IPS-11a (cell line): ENCODE results near the gene TMPRSS11E.
A peak's percentile ranks its signal among the peaks of the same experiment; 100 is the strongest.
"Not testable (repeated sequence)": the region's sequence is repeated elsewhere in the genome, so short reads cannot be mapped to it uniquely, and the experiment has no call there.

Experiments used
- H3K4me3 ChIP-seq: one replicate; pipeline ENCODE4 v1.5.1; 2013; ENCODE audit warnings: low read depth, low read length, control low read depth

TMPRSS11E gene, protein sequence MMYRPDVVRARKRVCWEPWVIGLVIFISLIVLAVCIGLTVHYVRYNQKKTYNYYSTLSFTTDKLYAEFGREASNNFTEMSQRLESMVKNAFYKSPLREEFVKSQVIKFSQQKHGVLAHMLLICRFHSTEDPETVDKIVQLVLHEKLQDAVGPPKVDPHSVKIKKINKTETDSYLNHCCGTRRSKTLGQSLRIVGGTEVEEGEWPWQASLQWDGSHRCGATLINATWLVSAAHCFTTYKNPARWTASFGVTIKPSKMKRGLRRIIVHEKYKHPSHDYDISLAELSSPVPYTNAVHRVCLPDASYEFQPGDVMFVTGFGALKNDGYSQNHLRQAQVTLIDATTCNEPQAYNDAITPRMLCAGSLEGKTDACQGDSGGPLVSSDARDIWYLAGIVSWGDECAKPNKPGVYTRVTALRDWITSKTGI

DNA sequence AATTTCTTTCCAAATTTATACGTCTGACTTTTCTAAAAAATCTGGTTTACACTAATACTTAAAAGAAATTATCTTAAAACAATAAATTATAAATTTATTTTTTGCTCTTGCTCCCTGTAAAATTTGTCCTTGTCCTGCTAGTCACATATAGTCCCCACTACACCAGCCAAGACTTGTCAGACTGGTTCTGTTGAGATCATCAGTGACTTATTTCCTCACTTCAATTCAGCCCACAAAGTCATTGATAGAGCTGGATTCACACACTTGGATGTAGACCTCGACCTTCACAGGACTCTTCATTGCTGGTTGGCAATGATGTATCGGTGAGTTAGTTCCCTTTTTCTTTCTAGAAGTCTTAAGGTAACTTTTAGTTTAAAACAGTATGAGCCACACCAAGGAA lies at the start of gene TMPRSS11E:
TSS of gene TMPRSS11E (plus strand) at position 263 of the 400 bp plus-strand sequence. CDS start at position 313, 50 bp downstream.
- H3K4me3 ChIP-seq: no peak within 1 kb of the TSS

DNA sequence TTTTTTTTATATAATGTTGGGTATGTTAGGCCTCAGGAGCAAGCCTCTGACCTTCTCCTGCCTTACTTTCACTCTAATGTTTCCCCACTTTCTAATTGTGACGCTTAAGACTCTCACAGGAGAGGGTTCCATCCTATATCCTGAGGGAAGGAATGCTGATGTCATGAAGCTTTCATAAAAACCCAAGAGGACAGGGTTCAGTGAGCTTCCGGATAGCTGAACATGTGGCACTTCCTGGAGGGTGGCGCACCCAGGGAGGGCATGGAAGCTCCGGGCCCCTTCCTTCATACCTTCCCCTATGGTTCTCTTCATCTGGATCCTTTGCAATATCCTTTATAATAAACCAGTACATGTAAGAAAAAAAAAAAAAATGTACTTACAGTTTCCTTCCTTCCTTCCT lies 48.0 kb upstream of the TMPRSS11E start:
- H3K4me3 ChIP-seq: no peak overlapping the region

DNA sequence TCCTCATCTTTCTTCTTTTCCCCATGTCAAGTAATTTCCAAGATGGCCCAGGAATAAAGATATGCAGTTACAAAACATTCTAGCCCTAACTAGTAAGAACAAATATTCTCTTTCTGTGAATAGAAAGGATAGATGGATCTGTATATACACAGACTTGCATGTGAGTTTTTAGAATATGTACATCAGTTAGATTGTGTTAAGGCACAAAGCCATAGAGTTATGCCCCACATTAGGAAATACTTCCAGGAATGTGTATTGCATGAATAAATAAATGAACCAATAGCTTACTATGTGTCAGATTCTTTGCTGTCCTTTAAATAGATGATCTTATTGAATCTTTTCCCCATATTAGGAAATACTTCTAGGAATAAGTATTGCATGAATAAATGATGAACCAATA lies 46.0 kb upstream of the TMPRSS11E start:
- H3K4me3 ChIP-seq: no peak overlapping the region

DNA sequence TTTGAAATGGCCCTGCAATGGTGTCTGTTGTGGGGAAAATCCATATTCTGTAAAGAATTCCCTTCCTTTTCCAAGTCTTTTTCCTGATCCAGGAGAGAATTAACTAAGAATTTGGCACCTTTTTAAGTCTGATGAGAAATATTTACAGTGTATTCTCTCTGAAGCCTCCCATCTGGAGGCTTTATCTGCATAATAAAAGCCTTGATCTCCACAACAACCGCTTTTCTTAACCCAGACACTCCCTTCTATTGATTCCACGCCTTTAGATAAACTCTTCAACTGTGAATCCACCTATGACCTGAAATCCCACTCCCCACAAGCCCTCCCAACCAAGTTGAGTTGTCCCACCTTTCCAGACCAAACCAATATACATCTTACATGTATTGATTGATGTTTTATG lies 43.1 kb upstream of the TMPRSS11E start:
- H3K4me3 ChIP-seq: no peak overlapping the region

DNA sequence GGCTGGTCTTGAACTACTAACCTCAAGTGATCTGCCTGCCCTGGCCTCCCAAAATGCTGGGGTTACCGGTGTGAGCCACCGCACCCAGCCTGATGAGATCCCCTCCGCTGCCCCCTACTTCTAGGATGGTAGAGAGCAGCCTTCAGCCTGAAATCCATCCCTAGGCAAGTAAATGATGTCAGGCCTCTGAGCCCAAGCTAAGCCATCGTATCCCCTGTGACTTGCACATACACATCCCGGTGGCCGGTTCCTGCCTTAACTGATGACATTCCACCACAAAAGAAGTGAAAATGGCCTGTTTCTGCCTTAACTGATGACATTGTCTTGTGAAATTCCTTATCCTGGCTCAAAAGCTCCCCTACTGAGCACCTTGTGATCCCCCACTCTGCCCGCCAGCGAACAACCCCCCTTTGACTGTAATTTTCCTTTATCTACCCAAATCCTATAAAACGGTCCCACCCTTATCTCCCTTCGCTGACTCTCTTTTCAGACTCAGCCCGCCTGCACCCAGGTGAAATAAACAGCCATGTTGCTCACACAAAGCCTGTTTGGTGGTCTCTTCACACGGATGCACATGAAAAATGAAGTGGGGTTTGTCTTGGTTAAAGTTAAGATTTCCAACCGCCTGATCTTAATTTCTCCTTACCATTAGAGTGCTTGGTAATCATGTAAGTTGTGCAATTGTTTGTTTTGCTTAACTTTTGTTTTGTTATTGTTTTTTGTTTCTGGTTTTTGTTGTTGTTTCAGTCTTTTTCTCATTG lies 41.4 kb upstream of the TMPRSS11E start:
- peak overlapping the region; percentile 33 for H3K4me3 ChIP-seq

DNA sequence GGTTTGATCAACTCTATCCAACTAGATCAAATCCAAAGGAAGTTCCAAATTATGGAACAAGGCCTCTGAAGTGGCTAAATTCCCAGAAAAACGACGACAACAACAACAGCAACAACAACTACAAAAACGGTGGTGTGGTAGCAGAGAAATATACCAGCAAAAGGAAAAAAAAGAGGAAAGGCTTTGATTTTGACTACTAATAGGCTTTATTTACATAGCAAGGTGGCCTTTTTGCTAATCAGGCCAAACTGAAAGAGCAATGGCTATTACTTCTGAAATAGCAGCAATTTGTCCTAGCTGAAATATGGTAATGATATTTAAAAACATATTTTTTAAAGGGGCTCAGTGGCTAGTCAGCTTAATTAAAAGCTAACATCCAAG lies 40.8 kb upstream of the TMPRSS11E start:
- H3K4me3 ChIP-seq: peak overlapping the region; percentile 33

DNA sequence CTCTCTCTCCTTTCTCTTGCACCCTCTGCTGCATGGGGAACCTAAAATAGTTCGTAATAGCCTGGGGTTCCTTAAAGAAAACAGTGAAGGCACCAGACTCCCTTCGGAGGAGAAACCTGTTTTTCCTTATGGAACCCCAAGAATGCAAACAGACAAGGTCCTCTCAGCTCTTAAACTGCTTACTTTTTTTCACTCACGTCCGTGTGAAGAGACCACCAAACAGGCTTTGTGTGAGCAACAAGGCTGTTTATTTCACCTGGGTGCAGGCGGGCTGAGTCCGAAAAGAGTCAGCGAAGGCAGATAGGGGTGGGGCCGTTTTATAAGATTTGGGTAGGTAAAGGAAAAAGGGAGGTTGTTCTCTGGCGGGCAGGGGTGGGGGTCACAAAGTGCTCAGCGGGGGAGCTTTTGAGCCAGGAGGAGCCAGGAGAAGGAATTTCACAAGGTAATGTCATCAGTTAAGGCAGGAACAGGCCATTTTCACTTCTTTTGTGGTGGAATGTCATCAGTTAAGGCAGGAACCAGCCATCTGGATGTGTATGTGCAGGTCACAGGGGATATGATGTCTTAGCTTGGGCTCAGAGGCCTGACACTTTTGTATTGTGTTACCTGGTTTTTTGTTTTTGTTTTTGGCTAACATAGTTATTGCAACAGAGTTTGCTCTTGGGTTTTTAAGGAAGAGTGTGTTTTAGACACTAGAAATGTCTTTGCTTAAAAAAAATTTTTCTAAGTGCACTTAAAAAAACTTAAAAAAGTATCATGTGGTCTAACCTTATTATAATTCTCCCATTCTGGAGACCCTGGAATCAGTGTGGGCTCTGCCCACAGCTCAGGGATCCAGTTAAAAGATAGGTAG lies 40.0 kb upstream of the TMPRSS11E start:
- H3K4me3 ChIP-seq: peak overlapping the region; percentile 33

DNA sequence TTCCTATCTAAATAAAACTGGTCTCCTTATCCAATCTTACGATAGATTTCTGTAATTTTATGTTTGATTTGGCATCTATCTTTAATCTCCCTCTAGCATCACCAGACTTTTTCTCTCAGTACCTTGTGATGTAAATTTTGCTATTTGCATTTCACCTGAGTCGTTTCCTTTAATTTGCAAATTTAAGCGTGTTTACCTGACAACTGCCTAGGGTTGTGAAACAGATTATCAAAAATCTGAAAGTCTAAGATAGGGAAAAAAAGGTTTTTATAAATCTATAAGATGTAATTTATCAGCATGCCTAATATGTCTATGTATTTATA lies 39.4 kb upstream of the TMPRSS11E start:
- peak overlapping the region; percentile 10 for H3K4me3 ChIP-seq

DNA sequence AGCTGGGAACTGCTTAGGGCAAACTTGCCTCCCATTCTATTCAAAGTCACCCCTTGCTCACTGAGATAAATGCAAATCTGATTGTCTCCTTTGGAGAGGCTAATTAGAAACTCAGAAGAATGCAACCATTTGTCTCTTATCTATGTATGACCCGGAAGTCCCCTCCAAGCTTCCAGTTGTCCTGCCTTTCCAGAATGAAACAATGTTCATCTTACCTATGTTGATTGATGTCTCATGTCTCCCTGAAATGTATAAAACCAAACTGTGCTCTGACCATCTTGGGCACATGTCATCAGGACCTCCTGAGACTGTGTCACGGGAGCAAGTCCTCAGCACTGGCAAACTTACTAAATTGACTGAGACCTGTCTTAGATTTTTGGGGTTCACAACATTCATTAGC lies 37.1 kb upstream of the TMPRSS11E start:
- no peak overlapping the region for H3K4me3 ChIP-seq

DNA sequence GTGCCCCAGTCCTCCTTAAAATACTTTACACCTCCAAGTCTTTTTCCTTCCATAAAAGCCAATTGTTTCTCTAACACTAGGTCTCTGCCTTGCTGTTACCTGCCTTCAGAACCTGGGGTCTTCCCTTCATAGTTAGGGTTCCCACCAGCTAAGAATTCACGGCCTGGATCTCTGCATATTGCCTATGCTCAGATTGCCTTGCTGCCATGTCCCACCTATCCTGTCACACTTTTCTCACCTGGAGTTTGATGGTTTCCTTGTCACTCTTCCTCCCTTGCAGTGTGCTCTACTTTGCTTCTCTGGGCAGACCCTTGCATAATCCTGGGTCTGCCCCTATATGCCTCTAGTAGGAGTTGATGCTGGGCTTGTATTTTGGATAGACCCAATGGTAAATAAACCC lies 36.6 kb upstream of the TMPRSS11E start:
- no peak overlapping the region for H3K4me3 ChIP-seq

DNA sequence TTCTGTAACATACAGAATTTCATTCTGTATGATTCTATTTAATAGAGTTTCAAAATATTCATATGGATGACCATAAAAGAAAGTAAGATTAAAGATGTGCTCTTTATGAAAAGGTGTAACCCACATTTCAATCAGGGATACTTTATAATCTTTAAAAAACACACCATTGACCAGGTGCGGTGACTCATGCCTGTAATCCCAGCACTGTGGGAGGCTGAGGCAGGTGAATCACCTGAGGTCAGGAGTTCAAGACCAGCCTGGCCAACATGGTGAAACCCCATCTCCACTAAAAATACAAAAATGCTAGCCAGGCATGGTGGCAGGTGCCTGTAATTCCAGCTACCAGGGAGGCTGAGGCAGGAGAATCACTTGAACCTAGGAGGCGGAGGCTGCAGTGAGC lies 35.2 kb upstream of the TMPRSS11E start:
- not testable (repeated sequence) for H3K4me3 ChIP-seq

DNA sequence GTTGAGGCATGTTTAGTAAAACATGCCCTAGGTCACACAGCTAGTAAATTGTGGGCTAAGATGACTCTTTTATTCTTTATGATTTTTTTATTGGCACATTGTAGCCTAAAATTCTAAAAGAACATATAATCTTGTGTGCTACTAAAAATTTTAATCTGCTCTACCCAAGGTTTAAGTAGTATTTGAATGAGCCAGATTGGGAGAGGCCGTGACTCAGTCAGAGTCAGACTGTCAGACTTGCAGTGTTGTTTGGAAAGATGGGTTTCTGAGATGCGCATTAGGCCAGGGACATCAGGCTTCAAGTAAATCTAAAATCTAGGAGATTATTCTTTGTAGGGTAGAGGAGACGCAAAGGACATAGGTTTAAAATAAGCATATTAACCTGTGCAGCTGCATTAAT lies 30.7 kb upstream of the TMPRSS11E start:
- no peak overlapping the region for H3K4me3 ChIP-seq

DNA sequence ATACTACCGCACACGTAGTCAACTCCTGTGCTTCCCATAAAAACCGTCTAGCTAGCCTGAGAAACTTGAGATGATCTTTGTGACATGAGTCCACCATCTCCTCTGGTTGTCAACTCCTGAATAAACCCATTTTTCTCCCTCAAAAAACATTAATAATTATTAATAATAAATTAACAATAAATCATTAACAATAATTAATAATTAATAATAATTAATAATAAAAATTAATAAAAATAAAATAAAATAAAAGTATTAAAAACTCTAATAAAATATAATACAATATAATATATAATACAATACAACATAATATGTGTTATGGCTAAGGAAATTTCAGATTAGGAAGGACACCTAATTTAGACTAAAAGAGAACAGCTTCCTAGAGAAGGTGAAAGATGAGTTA lies 20.7 kb upstream of the TMPRSS11E start:
- H3K4me3 ChIP-seq: no peak overlapping the region

DNA sequence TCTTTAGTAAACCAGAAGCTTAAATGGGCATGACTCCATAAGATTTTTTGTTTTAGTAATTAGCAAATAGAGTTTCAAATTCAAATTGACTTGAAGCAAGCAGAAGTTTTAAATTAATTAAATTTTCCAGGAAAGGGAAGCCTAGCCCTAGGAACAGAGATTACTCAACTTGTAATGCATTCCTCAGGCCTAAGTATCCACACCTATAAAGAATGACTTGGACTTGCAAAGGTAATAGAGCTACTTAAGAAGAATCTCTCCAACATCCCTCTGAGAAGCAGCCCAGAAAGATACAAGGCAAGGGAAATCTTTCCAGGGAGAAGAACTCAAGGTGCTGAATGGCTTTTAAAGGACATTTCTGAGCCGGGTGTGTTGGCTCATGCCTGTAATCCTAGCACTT lies 16.9 kb upstream of the TMPRSS11E start:
- H3K4me3 ChIP-seq: no peak overlapping the region

DNA sequence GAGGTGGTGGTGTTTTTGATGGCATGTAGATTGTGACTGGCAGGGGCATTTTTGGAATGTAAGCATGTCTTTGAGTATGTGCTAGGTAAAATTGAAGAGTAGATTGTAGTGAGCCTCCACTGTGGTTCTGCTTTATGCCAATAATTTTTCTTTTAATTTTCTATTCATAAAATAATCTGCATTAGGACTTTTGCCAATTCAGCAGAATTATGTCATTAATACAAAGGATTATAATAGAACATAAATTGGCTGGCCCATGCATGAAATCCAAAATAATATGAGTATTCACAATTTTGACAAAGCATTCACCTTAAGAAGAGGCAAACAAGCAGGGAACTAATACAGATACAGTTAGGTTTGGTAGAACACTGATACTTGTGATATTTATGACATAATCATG lies 14.9 kb upstream of the TMPRSS11E start:
- no peak overlapping the region for H3K4me3 ChIP-seq

DNA sequence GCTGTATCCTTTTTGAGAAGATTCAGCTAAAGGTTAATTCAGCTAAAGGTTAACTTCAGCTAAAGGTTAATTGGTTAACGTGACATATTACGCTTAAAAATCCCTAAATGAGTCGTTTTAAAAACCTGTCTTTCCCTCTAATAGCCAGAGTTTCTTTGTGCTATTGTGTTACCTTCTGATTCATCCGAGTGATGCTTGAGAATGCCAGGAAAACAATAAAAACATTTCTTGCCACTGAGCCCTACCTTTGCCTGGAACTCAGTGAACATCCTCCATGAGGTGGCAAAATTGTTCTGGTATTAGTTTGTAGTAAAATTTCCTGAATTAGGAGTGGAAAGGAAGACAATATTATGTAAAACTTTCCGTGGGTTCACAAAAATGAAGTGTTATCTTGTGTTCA lies 13.7 kb upstream of the TMPRSS11E start:
- no peak overlapping the region for H3K4me3 ChIP-seq

DNA sequence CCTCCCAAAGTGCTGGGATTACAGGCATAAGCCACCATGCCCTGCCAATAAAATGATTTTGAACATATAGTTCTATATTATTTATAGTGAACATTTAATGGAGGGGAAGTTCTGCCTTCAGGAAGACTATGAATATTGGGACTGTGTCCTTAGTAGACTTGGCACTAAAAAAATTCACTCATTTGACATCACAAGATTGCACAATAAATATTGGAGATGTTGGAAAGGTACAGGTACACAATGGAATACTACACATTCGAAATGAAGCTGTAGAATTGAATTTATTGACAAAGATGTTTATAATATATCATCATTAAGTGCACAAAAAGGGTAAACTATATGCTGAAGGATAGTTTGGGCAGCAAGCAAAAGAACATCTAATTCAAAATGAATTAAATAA lies 13.0 kb upstream of the TMPRSS11E start:
- H3K4me3 ChIP-seq: no peak overlapping the region

DNA sequence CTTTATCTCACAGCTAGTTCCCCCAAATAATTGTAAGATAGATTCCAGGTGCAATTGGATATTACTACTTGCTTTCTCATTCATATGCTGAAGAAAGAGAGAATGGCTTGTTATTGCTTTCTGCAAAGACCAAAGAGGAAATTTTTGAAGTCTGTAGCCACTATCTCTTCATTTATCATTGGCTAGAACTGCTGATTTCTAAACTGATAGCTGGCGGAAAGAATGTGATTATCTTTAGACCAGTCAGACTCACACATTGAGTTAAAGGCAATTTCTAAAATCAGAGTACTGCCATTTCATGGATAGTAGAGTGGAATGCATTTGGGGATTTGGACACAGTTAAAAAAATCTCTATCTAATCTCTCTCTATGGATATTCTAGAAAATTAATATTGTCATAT lies 12.4 kb upstream of the TMPRSS11E start:
- no peak overlapping the region for H3K4me3 ChIP-seq

DNA sequence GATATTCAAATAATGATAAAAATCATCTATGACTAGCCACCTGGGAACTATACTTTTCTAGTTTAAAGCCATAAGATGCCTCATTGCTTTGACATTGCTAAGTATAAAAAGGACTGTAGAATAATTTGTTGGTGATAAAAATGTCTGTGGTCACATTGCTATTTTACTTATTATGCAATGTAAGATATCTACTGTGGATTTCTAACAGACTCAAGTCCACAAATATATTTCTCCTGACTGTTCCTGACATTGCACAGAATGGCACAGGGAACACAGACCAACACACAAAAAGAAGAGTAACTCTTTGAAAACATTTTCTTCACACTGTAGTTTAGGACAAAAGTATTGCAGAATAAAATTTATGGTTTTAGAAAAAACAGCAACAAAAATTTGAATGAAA lies 2.2 kb upstream of the TMPRSS11E start:
- H3K4me3 ChIP-seq: no peak overlapping the region

DNA sequence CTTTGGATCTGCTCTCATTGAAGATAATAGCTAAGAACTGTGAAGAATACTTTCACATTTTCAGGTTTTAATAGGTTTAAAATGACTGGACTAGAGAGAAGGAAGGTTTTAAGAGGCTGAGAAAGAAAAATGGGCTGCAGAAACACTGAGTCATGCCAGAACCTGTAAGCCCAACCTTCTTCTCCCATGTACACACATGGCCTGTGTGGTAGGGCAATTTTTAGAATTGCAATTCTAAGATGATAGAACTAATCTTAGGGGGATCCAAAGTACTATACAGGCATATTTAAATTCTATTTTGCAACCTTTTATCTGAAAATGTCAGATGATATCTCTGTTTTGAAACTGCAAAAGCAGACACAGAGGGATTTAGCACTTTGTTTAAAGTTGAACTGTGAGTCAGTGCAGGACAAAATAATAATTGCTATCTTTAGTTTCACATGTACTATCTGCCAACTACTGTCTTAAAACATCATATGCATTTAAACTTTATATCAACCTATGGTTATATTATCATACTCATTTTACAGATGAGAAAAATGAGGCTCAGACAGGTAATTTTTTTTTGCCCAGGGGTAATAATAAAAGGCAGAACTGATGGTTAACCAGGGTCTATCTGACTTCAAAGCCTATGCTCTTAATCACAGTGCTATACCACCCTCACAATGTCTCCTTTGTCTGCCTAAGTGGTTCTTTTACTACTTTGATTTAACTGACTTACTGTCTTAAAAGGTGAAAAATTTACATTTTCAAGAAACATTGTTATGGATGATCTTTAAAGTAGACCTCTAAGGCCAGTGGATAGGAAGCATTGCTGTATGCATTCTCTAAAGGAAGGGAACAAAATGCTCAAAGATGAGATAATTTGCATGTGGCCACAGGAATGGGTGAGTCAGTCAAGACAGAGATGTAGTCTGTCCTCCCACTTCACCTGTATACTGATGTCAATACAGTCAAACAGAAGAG lies 4.3 kb downstream of the TMPRSS11E start:
- no peak overlapping the region for H3K4me3 ChIP-seq
